HG03108 (cell line): Measurements from ENCODE around the gene KRT2.

Experiments
- ATAC-seq: cut with Tn5 transposase; IDR thresholded peaks from one replicate; pipeline ENCODE4 v1.9.1; 2021; ENCODE audit warnings: moderate library complexity; ENCODE audit not compliant: unreplicated experiment

The KRT2 gene

DNA sequence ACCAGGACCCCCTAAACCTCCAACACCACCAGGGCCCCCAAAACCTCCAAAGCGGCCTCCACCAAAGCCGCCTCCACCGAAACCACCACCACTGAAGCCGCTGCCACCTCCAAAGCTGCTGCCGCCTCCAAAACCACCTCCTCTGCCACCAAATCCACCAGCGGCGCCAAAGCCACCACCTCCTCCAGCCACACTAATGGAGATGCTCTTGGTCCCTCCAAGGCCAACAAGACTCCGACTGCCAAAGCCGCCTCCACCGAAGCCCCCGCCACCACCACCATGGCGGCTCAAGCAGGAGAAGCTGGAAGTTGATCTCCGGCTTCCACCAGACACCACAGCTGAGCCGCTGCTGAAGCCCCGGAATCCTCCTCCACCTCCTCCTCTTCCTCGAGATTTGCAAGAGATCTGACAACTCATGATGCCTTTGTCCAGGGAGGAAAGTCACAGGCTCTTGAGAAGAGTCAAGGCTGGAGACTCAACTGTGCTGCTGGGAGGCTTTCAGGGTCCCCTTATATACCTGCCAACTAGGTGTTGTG, at the start of gene KRT2:
Gene KRT2, minus strand, starts transcription at position 486 of the 536 bp plus-strand sequence. Its CDS starts 69 bp downstream, at position 417.
- no peak for ATAC-seq

DNA sequence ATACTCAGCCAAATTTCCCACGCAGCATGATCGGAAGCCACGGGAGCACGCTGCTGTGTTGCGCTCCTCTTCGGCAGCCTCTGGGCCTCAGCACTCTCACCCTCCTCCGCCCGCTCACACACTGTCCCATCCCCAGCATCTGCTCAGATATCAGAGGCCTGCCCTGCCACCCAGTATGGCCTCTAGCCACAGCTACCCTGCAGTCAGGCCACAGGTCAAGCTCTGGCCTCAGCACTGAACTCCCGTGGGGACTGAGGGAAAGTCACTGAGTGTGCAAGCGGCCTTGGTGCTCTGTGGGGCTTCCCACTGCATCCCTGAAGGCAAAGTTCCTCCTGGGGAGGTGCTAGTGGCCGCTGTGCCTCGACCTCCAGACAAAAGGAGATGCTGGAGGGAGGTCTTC, 49.3 kb upstream of the KRT2 start:
- no peak for ATAC-seq

DNA sequence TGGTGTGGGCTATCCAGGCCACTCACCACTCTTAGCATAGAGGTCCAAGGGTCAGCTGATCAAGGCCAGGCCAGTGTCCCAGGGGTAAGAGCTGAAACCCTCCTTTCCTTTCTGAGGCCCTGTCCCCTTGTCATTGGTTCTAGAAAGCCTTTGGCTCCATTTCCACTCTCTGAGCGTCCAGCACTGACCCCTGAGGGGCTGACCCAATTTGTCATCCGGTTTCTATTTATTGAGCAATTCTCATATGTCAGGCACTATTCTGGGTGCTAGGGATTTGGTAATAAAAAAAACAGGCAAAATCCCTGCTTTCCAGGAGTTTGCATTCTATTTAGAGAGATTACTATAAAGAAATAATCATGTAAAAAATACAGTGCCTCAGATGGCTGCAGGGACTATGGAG, 47.9 kb upstream of the KRT2 start:
- ATAC-seq = no peak

DNA sequence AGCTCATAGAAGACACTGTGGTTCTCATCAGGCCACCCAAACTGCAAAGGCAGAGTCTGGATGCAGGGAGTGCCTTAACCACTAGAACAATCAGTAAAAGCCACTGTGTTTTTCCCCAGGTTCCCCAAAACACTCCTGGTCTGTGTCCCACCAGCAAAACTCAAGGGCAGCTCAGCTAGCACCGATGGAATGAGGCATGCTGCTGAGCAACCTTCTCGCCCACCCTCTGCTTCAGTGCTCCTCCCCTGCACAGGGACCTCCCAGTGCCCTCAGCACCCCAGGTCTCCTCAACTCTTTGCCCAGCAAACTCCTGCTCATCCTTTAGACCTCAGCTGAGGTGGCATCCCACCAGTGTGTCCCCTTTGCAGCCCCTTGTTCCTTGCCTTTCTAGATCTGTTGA, 47.4 kb upstream of the KRT2 start:
- no peak for ATAC-seq

DNA sequence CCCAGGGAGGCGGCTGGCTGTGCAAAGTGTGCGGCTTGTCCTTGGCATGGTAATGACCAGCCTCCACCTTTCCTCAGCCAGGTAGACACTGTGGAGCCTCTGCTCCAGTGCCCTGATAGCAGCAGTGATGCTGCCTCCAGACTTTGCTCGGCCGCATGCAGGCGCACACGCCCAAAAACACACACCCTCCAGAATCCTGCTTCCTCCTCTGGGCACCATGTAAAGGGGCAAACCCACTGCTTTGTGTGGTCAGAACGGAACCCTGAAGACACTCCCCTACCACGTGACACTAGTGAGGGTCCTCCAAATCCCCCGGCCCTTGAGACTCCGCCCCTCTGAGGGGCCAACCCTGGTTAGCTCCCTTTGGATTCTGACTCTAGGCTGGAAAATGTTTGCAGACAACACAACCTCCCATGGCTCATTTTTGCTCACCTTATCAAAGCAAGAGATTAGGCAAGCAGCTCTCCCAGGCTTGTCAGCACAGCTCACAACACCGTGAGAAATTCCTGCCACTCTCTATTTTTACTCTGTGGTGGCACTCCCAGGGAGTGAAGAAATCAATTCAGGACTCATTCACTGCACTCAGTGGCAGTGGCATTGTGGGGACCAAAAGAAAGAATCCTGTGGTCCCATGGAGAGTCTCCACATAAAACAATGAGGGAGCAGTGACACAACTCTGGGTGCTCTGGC, 46.8 kb upstream of the KRT2 start:
- ATAC-seq = no peak

DNA sequence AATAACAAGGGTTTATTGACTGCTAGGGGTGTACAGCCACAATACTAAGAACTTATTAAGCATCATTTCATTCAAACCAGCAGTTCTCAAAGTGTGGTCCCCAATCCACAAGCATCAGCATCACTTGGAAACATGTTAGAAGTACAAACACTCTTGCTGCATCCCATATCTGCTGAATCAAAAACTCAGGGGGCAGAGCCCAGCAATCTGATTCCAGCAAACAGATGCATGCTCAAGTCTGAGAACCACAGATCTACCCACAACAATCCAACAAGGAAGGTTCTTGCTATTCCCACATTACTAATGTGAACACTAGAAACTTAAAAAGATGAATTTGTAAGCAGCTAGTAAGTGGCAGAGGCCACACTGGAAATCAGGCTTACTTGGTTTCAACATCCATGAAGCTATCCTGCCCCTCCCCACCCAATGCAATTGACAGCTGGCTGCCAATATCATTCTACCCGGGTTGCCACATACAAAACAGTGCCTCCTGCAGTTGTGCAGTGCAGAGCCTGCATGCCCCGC, 45.1 kb upstream of the KRT2 start:
- no peak for ATAC-seq

DNA sequence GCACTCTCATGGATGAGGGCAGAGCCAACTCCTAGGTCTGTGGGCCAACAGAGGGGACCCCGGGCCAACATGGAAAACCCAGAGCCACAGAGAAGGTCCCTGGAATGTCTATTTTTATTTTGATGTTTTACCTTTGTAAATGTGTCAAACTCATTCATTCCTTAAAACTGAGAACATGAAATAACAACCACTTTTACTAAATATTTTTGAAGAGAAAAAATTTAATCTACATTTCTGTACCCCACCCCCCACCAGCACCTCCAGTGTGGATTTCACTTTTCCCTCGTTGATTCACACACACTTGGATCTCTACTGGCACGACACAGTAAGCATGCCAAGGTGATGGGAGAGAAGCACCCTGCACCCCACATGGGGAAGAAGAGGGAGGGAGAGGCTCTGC, 44.6 kb upstream of the KRT2 start:
- no peak for ATAC-seq

DNA sequence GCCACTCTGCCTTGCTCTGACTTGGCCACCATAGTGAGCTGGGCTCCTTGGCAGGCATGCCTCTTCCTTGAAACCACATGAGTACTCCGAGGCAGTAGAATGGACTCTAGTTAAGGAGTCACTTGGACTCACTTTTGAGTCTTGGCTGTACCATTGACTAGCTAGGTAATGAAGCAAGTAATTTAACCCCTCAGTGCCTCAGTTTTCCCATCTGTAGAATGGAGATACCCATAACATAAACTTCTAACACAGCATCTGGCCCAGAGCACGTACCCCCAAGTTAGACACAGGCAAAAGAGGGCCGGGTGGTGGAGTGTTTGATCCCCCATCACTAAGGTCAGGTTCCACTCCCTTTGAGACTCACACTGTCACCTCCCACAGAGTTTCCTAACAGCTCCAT, 43.0 kb upstream of the KRT2 start:
- ATAC-seq = no peak

DNA sequence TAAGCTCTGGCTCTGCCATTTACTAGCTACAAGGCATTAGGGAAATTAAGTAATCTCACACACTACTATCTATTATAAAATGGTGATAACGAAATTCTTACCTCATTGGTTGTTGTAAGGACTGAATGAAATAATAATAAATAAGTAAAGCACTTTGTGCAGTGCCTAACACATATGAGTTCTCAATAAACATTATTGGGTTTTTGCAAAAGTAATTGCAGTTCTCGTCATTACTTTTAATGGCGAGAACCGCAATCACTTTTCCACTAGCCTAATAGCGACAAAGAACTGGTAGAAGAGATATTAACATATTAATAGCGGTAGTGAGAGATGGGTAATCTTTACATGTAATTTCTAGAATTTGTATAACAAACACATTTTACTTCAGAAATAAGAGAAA, 42.1 kb upstream of the KRT2 start:
- no peak for ATAC-seq

DNA sequence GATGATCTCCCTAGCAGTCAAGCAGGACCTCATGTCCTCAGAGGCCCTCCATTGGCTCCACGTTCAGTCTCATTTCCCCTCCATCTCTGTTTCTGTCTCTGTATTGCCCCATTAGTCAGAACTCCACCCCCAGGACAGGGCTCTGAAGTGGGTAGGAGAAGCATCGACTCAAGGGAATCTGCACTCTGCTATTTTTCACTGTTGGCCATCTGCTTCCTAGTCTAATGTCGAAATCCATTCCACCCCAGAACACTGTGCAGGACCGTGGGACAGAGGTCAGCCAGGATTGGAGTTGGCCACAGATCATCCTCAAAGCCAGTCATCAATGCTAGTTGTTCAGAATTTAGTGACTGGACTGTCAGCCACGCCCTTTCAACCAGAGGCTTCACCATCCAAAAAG, 41.2 kb upstream of the KRT2 start:
- ATAC-seq = no peak

DNA sequence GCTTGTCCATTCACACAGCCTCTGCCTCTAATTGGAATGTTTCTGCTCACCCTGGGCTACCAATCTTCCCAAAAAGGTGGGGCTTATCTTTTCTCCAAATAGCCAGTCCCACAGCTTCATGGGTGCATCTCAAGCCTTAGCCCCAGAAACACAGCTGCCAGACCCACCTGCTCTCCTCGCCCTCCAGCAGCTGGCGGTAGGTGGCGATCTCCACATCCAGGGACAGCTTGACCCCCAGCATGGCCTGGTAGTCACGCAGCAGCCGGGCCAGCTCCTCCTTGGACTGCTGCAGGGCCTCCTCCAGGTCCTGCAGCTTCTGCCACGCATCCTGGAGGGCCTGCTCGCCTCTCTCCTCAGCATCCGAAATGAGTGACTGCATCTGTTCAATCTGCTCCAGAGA, 40.2 kb upstream of the KRT2 start:
- ATAC-seq = no peak

DNA sequence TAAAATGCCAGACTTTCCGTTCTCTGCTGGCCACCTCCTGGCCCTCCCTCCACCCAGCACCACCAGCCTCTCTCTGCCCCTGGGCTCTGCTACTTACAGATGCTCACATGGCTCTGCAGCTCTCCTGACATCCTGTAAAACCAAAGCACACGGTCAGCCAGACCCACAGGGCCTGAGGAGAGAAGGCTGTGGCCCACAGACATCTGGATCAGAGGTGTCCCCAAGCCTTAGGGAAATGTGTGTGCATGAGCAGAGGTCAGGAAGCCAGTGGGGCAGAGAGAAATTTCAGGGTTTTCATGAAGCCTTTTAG, 39.8 kb upstream of the KRT2 start:
- ATAC-seq = no peak

DNA sequence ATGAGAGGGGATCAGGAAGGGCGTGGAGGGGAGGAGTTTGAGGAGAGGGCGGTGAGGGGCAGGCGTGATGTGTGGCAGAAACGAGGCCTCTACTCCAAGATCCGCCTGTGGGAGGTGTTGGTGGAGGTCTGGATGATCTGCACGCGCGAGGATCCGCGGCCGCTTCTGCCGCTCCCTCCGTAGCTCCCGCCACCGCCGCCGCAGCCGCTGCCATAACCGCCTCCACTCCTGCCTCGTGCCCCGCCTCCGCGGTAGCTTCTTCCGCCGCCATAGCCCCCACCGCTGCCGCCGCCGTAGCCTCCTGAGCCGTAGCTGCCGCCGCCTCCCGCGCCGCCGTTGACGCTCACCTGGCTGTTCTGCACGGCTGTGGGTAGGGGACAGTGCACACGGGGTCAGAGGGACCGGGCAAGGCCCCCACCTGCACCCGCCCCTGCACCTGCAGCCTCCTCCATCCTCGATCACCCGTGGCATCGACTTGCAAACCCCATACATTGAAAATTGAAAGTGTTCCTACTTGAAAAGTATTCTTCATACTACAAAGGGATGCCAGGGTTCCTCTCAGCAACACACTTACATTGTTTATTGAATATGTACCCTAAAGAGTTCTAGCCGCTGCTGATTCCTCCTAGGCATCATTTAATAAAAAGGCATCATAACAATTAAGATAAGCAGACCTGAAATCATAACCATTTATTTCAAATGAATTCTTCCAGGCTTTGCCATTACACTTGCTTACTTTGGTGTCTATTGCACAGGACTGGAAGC, 39.2 kb upstream of the KRT2 start:
- ATAC-seq = no peak

DNA sequence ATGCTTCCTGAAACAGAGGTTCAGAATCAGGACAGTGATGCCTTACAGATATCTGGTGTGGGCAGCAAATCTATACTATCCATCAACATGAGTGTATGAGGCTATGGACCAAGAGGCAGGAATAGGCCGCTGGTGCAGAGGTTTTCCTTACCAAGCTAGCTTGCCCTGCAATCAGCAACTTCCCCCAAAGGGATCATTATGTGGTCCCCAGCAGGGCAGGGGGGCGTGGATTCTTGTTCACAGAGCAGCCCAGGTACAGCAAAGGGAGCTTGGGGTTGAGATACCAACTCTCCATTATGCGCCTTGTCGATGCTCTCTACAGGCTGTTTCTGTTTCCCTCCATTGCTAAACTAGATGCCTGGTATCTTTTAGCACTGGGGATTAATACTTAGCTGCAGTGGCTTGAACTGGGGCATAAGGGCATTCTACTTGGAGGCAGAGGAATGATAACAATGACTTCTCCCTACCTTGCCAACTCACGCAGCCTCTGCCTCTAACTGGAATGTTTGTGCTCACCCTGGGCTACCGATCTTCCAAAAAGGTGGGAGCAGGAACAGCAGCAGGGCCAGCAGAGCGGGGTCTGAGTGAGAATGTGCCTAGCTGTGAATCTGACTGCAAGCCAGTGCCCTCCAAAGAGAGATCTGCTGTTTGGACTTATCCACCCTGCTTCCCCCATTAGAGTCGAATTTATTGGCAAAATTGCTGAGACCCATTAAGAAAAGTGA, 38.5 kb upstream of the KRT2 start:
- ATAC-seq = no peak

DNA sequence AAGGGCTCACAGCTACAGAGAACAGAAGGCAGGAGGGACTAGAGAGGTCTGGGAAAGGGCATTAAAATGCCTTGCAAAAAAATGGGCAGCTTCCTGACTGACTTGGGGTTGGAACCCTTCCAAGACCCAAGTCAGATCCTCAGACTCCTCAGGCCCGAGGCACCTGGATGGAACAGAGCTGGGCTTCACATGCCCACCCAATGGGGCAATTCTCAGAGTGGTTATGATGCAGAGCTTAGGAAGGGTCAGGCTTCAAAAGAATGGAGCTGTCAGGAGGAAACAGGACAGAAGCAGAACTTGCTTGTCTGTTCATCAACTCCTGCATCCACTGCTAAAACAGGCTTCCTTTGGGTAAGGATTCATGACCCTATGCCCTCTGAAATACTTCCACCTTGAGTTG, 37.9 kb upstream of the KRT2 start:
- no peak for ATAC-seq

DNA sequence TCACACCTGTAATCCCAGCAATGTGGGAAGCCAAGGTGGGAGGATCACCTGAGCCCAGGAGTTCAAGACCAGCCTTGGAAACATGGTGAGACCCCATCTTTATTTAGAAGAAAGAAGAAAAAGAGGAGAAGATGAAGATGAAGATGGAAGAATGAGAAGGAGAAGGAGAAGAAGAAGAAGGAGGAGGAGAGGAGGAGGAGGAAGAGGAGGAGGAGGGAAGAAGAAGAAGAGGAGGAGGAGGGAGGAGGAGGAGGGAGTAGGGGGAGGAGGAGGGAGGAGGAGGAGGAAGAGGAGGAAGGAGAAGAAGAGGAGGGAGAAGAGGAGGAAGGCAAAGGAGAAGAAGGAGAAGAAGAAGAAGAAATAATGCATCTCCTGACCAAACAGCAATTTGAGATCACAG, 37.2 kb upstream of the KRT2 start:
- ATAC-seq = no peak

DNA sequence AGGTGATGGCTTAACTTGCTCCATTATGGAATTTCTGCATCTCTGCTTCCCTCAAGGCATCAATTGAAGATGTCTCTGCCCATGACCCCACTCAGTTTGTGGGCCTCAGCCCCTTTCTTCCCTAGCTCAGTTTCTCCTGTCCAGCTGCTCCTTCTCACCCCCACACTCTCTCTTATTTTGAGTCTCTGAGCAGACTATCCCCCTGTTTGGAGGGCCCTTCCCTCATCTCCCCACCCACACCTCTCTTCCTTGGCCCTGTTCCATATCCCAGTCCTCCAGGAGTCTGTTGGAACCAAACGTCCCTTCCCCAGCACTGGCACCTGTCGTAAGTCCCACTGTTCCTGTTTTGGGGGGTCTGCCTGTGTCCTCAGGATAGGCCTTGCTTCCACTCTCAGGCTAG, 36.5 kb upstream of the KRT2 start:
- ATAC-seq = no peak

DNA sequence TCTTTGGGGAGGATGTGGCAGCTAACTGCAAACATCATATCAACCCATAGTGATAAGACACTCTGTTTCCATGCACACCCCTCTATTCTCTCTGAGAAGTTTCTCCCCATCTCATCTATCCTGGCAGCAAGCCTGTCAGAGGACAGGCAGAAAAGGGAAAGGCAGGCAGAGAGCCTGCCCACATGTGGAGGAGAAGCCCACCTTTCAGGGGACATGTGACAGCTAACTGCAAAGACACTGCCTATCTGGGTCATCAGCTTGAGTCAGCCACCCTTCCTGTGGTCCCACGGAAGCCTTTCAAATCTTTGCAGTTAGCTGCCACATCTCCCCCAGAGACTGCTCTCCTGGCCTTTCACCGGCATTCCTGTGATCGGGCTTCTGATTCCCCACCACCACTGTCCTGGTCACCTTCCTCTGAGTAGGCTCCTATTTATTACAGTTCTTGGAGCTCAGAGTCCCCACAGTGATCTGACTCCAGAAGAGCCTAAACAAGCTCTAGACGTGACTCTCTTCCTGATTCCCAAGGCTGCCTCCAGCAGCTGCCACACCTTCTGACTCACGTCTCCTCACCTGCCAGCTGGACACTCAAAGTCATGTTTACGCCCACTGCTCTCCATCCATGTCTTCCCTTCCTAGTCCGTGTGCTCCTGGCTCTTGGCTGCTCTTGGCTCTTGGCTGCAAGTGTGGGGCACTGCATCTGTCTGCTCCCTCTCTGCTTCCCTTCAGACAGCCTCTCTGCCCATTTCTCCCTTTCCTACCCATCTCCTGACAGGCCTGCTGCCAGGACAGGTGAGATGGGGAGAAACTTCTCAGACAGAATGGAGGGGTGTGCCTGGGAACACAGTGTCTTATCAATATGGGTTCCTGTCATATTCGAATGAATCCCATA, 35.7 kb upstream of the KRT2 start:
- no peak for ATAC-seq

DNA sequence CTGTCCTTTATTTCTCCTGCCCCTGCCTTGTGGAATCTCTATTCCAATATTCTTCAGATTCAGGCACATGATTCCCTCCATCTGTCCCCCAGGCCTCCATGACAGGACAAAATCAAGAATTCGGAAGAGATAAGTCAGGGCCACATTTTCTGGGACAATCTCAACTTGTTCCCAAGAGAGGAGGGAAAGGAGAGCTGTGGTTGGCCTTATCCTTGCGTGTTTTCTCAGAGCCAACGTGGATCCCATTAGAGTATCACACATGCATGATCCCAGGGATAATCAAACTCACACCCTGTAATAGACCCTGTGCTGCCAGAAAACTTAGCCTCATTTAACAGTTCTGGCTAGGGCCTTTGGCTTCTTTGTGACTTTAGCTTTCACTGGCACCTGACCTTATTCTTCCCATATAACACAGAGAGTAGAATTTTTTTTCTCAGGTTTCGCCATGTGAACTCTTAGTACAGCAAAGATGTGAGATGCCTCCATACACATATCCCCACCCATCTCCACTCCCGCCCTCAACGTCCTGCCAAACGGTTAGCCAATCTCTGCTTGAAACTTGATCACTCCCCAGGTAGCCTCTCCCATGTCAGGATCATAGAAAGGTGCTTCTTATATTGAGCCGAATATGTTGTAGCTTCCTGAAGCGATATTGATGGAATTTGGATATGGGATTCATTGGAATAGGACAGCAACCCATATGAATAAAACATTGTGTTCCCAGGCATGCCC, 34.9 kb upstream of the KRT2 start:
- ATAC-seq = no peak

DNA sequence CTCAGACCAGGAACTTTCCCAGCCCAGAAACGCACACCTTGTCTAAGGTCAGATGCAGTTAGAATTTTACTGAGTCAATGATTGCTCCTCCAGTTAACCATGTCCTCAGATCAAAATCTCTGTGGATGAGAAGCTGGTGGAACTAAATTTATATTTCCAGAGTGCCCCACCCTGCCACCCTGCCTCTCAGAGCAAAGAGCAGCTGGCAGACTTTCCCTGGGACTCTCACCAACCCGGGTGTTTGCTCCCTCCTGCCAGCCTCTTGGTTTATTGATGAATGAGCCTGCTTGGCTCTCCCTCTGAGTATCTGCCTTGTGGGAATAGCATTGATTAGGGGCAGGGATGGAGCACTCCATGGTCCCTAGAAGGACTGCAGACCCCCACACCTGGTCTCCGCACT, 34.1 kb upstream of the KRT2 start:
- no peak for ATAC-seq
